T-helper 1 cell (primary cell): ENCODE data around the gene SLC10A7.

Experiments
- DNase-seq, 5 donors: peaks; one replicate each; pipeline ENCODE4 v3.0.0-alpha.2; 2012 to 2020

The SLC10A7 gene

GRCh38 chr4:146308951-146309350 is 212.8 kb downstream of the SLC10A7 start:
- DNase-seq = no peak

DNA sequence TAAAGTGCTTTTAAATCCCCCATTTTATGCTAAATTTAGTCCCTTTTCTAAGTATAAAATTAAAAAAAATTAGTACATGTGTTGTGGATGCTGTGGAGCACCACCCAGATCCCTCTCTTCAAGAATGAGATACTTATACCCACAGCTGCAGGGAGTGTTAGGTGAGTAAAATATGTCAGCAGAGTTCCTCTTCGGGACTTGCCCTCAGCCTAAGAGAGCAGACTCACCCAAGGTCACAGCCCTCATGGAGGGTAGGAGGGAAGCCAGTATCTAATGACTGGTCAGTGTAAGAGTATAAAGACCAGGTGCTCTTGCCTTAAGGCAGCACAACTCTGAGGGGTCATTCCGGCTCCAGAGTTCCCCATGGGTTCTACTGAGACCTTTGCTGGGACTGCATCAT is 218.9 kb downstream of the SLC10A7 start:
- no peak for DNase-seq

DNA sequence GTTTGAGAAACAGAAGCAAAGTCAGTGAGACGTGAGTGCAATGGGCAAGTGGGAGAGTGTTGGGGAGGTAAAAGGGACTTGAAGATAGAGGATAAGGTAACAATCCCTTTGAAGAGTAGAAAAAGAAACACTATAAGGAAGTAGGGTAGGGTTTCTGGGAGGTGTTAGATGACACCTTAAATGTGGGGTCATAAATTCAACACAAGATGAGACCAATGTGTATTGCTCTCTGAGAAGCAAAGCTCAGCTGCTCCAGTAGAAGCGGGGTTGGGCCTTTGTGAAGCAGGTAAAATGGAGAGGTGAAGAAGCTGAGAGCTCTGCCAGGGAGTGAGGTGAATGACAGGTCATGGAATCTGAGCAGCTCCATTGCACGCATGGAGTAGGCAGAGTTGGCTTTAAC is 222.1 kb downstream of the SLC10A7 start:
- DNase-seq = no peak

DNA sequence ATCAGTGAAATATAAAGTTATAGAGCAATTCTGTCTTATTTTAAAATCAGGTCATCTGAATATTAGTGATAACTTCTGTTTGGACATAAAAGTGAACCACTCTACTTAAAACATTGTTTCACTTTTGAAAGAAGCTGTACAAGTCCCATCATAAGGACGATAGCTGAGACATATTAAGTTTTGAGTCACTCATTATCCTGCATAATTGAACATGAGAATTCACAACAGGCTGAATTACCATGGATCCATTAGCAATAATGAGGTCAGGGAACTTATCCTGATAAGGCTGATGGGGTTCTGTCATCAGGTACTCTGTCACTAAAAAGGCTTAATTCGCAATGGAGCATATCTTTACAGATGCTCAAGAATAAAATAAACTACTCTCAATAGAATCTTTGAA is 227.0 kb downstream of the SLC10A7 start:
- no peak for DNase-seq

DNA sequence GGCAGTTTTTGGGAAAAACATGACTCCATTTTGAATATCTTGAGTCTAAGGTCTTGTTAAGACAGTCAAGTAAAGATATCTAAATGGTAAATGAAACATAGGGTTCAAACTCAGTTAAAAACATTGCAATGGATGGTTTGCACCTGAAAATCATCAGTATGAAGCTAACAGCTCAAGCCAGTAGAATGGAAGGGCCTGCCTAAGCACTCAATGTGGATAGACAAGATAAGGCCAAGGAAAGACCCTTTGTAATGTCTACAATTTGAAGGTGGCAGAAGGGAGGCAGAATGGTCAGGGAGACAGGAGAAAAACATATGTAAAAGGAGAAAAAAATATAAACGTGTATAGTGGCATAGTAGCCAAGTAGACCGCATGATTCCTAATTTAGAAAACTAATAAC is 229.2 kb downstream of the SLC10A7 start:
- DNase-seq = no peak

DNA sequence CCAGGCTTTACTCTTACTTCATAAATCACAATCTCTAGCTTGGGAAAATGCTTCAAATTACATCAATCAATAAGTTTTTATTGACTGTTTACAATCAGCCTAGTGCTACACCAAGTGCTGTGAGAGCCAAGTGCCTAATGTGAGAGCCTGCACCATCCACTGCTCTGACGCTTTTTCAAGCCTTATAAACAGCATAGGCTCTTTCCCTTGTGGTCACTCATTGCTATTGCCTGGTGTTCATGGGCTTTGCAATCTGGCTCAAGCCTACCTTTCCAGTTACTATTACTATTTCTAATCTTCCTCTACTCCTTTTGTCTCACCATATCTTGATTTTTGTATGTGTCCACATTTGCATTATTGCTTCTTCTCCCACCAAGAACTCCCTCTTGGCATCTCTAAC is 230.4 kb downstream of the SLC10A7 start:
- no peak for DNase-seq

DNA sequence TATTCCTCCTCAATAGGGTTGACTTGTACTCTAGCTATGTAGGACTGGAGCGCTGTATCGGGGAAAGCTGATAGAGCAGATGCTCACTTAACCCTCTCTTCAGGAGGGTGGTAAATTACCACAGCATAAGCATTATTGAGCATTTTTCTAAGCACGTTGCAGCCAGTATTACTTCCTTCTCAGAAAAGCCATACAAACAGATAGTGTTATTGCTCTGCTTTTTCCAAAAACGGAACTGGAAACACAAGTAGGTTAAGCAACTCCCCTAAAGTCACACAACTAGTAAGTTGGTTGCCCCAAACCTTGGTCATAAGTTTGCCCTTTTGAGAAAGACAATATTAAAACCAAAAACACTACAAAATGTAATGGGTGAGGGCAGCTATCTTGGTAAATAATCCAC is 233.5 kb downstream of the SLC10A7 start:
- no peak for DNase-seq

GRCh38 chr4:146285037-146285436 is 236.7 kb downstream of the SLC10A7 start:
- DNase-seq = no peak

DNA sequence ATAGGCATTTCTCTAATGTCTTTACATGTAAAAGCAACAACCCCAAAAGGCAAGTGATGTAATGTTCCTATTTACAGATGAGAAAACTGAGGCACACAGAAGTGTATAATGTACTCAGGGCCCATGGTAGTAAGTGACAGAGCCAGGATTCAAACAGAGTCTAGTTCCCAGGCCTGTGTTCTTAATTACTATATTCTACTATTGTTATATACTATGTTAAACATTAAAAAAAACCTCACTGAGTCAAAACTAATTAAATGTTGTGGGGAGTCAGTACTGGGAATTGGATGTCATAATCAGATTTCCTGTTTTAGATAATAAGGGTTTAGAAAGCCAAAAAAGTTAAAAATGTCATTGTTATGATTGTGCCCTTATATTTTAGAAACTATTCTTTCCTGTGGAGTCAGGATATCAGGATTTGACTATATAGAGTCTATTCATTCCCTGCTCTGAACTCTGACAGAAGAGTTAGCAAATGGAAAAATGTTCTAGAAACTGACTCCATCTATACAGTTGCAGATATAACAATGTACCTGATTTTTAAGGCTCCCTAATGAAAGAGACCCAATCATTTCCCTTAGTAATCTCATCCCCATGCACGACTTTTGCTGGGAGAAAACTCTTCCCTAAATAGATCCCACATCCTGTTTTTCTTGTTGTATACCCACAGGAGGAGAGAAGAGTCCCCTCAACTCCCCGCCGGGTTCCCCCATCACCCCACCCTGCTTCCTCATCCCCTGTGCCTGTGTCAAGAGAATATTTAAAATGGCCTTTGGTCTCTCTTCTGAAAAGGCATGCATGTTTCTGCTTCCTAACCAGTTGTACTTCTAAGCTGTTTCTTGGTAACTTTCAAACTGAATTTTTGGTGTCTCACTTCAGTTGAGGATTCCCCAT is 237.7 kb downstream of the SLC10A7 start:
- DNase-seq = no peak

GRCh38 chr4:146282657-146283056 is 239.1 kb downstream of the SLC10A7 start:
- DNase-seq = no peak

DNA sequence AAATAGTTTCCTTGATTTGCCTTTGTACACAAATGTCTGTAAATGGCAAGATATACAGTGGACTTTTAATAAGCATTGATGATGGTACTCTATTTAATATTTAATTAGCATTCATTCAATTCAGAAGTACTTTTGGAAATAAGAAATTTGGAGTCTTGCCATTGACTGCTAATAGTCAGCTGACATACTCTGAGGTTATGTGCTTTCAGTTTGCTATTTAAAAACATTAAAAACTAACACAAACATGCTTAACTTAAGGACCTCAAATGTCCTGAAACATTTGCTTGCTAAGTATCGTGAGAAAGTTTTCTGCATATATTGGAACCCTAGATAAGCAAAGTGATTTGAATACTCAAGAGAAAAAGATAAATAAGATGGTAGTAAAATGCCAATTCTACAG is 242.8 kb downstream of the SLC10A7 start:
- no peak for DNase-seq

DNA sequence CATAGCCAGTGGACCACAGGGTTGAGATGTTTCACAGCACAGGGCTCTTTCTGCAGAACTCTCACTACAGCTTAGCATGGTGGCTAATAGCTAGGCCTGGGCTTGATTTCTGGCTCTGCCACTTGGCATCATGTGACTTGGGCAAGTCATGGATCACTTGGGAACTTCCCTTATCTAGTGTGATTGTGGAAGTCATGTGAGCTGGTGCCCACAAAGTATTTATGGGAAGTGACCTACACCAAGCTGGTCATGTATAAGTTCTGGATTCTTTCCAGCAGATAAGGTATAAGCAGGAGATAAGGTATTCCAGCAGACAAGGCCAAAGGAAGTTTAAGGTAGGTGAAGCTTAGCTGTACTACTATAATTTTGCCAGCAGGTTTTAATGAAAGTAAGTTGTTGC is 246.4 kb downstream of the SLC10A7 start:
- no peak for DNase-seq

DNA sequence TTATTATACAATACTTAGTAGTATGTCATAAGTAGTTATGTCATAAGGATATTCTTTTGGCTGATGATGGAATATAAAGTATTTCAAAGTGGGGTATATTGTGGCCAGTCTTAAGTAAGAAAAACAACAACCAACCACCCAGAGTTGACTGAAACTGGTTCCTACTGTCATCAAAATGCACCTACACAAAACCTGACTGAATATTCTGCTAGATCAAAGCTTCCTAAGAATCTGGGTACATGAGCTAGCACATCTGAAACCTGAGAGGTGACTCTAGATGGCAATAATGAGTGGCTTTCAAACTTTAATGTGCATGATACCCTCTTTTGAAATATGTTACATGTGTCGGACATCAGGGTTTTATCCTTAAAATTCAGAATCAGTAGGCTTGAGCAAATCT is 247.0 kb downstream of the SLC10A7 start:
- DNase-seq = no peak

GRCh38 chr4:146273204-146273901 is 248.4 kb downstream of the SLC10A7 start:
- no peak for DNase-seq

GRCh38 chr4:146271466-146271865 is 250.3 kb downstream of the SLC10A7 start:
- DNase-seq = no peak

DNA sequence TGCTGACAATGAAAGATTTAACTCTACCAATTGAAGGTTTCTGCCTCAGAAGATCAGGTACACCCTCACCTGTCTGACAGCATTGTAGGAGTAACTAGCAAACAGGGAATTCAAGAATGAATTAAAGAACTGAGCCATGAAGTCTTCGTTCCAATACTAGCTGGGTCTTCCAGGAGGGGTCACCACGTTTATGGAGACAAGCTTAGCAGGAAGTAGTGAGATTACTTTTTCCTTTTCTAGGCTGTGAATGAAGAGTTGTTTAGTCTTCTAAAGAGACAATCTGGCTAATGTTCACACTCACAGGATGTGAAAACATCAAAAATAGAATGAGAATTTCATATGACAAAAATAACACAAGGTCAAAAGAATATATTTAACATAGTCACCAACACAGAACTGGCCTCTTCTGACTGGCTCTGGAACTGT is 252.5 kb downstream of the SLC10A7 start:
- DNase-seq = no peak

- no peak for DNase-seq
Measured at GRCh38 chr4:146267826-146268225, 253.9 kb downstream of the SLC10A7 start.

DNA sequence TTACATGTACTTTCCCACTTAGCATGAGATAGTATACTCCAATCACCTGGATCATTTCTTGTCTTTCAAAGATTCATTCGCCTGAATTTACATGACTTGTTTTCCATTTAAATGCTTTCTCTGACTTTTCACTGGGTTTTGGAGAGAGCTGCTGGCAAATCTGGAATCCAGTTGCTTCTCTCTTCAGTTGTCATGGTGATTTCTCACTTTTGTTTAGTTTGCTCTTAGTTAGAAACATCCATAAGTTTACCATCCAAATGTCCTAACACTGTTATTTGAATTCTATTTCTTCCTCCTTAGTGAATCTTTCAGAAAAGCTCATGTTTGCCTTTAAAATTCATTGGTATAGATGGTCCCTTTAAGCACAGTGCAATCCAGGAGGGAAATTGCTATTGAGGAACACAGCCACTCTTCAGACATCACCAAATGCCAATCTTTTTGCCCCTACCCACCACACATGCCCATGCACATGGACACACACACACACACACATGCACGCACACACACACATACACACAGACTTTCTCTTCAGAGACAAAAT is 255.7 kb downstream of the SLC10A7 start:
- no peak for DNase-seq

GRCh38 chr4:146263793-146264192 is 257.9 kb downstream of the SLC10A7 start:
- no peak for DNase-seq

DNA sequence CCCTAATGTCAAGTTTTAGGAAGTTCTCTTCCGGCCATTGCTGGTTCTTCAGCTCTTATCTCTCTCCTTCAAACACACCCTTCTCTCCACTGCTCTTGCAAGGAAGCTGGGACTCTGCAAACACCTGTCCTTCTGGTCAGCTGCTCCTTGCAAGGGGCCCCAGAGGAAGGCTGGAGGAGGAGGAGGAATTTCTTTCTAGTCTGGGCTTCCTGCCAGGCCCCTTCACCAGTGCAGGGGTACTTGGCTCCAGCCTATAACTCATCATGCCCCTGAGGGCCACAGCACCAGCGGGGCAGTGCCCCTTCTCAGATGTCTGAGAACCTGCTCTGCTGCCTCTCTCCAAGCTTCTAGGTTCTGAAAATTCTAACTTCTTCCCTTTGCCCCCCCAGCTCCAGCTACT is 260.7 kb downstream of the SLC10A7 start:
- no peak for DNase-seq

DNA sequence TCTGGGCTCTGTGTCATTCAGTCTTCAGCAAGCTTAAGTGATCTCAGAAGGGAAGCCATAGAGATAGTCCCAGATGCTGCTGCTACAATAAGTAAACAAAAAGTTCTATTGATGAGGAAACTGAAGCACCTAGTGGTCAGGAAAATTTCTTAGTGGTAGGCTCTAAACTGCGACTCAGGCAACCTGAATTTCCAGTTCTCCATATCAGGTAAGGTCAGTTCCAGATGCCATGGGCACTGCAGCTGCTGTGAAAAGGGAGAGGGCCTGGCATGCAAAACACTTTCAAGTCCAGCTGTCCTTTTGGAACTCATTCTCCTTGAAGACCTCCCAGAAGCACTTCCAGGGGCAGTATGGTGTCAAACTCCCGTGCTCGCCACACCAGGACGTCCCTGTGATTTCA is 261.2 kb downstream of the SLC10A7 start:
- DNase-seq = no peak

- no peak for DNase-seq
Measured at GRCh38 chr4:146257511-146257910, 264.2 kb downstream of the SLC10A7 start.

DNA sequence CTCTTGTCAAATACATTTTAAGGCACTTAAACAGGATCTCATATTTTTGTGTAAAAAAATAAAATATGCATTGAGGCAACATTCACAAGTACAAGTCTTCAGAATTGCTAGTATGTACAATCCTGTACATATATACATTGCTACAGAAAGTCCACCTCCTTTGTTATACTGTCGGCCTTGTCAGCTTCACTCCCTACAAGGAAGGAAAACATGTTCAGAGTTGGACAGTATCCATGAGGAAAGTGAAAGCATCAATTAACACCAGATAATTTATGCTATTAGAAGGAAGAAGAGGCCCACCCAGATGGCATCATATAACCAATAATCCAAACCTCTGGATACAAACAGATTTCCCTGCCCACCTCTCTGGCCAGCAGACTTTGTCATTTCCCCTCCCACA is 265.4 kb downstream of the SLC10A7 start:
- DNase-seq = no peak

- DNase-seq = no peak
Measured at GRCh38 chr4:146255874-146256273, 265.9 kb downstream of the SLC10A7 start.
